Transverse colon (tissue), 4 donors: ENCODE results near the gene SLAMF1. TPM values are rescaled to one million over a fixed set of nuclear protein-coding genes. Genes with fewer than 3 reads are reported as not detected.

Experiments used
- DNase-seq: peaks from one replicate; pipeline ENCODE4 v3.0.0-alpha.2; 2019
- H3K27ac ChIP-seq, 4 donors: fragments of 200-600 bp; sonication (generic); 2 replicates each; pipeline ENCODE4 v1.5.1; 2016 to 2018; ENCODE audit warnings: inconsistent platforms in 4 of 4
- H3K27me3 ChIP-seq: fragments of 200-600 bp; sonication (generic); 2 replicates; pipeline ENCODE4 v1.5.1; 2017; ENCODE audit warnings: inconsistent platforms
- H3K36me3 ChIP-seq, 4 donors: fragments of 200-600 bp; sonication (generic); 2 replicates each; pipeline ENCODE4 v1.5.1; 2017 to 2019; ENCODE audit warnings: inconsistent platforms in 4 of 4
- H3K4me1 ChIP-seq, 4 donors: fragments of 200-600 bp; sonication (generic); 2 replicates each; pipeline ENCODE4 v1.5.1; 2017 to 2020; ENCODE audit warnings: inconsistent platforms in 4 of 4
- H3K4me3 ChIP-seq, 4 donors: fragments of 200-600 bp; sonication (generic); 1 replicate in 1 of 4; 2 replicates in 3 of 4; pipeline versions ENCODE4 v1.5.1 to v1.6.1; 2017 to 2019; ENCODE audit warnings: inconsistent platforms in 4 of 4
- H3K9me3 ChIP-seq, 2 donors: fragments of 200-600 bp; sonication (generic); 2 replicates each; pipeline ENCODE4 v1.5.1; 2017 to 2019; ENCODE audit warnings: inconsistent platforms in 2 of 2
- CTCF ChIP-seq, 5 experiments: fragments of 200-600 bp in 3 of 5; fragments of 450-650 bp in 2 of 5; sonication (generic) in 3 of 5; IDR thresholded peaks; 1 replicate in 2 of 5; 2 replicates in 3 of 5; pipeline ENCODE4 v1.5.1; 2016 to 2017; ENCODE audit warnings: antibody characterized with exemption in 5 of 5, inconsistent platforms in 3 of 5, mild to moderate bottlenecking in 2 of 5, moderate library complexity in 1 of 5
- EP300 ChIP-seq: sonication (generic); formaldehyde crosslinking; IDR thresholded peaks from one replicate; pipeline ENCODE4 v1.6.1; 2017; ENCODE audit warnings: antibody characterized with exemption, low read depth
- POLR2A ChIP-seq: fragments of 450-650 bp; IDR thresholded peaks from one replicate; pipeline ENCODE4 v1.6.1; 2016; ENCODE audit warnings: antibody characterized with exemption, mild to moderate bottlenecking, moderate library complexity
- POLR2AphosphoS5 ChIP-seq, 3 donors: sonication (generic); formaldehyde crosslinking; IDR thresholded peaks; one replicate each; pipeline ENCODE4 v1.6.1; 2016; ENCODE audit warnings: antibody characterized with exemption in 3 of 3
- WGBS, 2 donors: methylation state at CpG; one replicate each; pipeline ENCODE4 v1.1.5; 2018; ENCODE audit warnings: low coverage in 1 of 2; 5-methylcytosine and 5-hydroxymethylcytosine counted together
- in situ Hi-C, 4 donors: fragments of 200-750 bp; cut with MboI; loops; one replicate each; pipeline versions ENCODE4 v1.15.0 to v1.15.1; 2017; ENCODE audit warnings: low sequenced_read_pairs in 3 of 4, low pct_ligation_motif_present in 1 of 4, low pct_unique_long_range_greater_than_20kb in 1 of 4
- intact Hi-C: fragments of 100-400 bp; cut with DNase I; formaldehyde crosslinking; loops from one replicate; pipeline ENCODE4 v1.15.1; 2023; ENCODE audit warnings: low total_unique reads
- total RNA-seq, 4 donors: library from RNA; depleted of rRNA; stranded (reverse); fragments of >200 nt; gene quantifications; one replicate each; pipeline ENCODE4 v1.1.0, GENCODE V29; 2016

The SLAMF1 gene
- total RNA-seq, 4 donors from 2014 or later, result 1.1 to 3.3 (median 3.2) TPM; not detected in 1

GRCh38 chr1:160615660-160616059, 31.2 kb downstream of the SLAMF1 start:
- in situ Hi-C loops (loop anchor here in 1 of 4 donors (25.0 kb wide), 1 partner anchor 178 kb away; no protein-coding TSS in a partner anchor), intact Hi-C loops (no loop called here)
- H3K27me3 ChIP-seq, result no peaks in the 10 kb centered on the region
- no peaks in the 10 kb centered on the region for H3K36me3 ChIP-seq
- TF ChIP-seq POLR2AphosphoS5 (IDR thresholded peaks at IDR 0.05), result no peak
- no peak for TF ChIP-seq POLR2A
- no peak for TF ChIP-seq CTCF (IDR thresholded peaks at IDR 0.05)
- TF ChIP-seq EP300, result no peak
- 79 to 89% methylated on average over 2 of the region's 2 CpGs for WGBS, 2 donors
- no peak overlapping the region for H3K27ac ChIP-seq
- no peaks in the 10 kb centered on the region for H3K4me1 ChIP-seq
- H3K9me3 ChIP-seq, result no peaks in the 10 kb centered on the region
- DNase-seq, result no peak
- no peak overlapping the region for H3K4me3 ChIP-seq

DNA sequence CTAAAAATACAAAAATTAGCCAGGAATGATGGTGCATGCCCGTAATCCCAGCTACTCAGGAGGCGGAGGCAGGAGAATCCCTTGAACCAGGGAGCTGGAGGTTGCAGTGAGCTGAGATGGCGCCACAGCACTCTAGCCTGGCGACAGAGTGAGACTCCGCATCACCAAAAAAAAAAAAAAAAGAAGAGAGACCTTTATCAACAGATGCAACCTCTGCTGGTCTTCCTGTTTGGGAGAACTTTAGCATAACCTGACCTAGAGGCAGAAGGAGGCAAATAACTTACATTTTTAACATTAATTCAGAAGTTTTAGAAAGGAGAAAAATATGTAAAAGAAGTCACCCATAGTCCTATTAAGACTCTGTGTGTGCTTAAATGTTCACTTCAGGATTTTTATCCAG, 32.4 kb downstream of the SLAMF1 start:
- 82 to 83% methylated on average over 5 of the region's 5 CpGs for WGBS, 2 donors
- Histone ChIP-seq H3K4me1 (no peaks in the 10 kb centered on the region), H3K36me3 (no peaks in the 10 kb centered on the region), H3K4me3 (no peak overlapping the region), H3K9me3 (no peaks in the 10 kb centered on the region), H3K27ac (no peak overlapping the region), H3K27me3 (no peaks in the 10 kb centered on the region)
- in situ Hi-C loops (loop anchor here in 1 of 4 donors (25.0 kb wide), 1 partner anchor 177 kb away; no protein-coding TSS in a partner anchor), intact Hi-C loops (no loop called here)
- no peak for DNase-seq
- TF ChIP-seq EP300, result no peak
- TF ChIP-seq POLR2A, result no peak
- no peak for TF ChIP-seq CTCF (IDR thresholded peaks at IDR 0.05)
- no peak for TF ChIP-seq POLR2AphosphoS5 (IDR thresholded peaks at IDR 0.05)

DNA sequence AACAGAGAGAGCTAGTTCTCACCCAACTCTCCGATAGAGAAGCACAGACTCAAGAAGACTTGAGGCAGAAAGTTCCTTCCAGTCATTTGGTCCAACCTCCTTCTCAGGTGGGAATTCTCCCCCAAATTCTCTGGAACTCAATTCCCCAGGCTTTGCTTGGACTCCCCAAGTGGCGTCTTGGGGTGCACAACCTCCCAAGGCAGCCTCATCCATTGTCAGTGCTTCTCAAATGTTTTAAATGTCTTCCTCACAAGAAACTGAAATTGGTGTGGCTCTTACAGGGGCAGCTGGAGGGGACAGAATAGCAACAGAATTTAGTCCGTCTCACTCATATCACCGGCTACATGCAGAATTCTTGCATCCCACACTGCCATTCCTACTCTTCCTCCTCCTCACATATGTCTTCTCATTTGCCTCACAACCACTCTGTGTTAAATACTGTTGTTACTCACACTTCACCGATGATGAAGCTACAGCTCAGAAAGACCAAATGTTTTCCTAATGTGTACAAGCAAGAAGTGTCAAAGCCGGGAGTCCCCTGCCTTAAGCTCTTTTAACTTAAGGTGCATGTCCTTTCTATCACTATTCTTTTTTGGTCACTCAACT, 34.1 kb downstream of the SLAMF1 start:
- no peak overlapping the region for H3K27ac ChIP-seq
- H3K4me3 ChIP-seq, result no peak overlapping the region
- H3K4me1 ChIP-seq, result no peaks in the 10 kb centered on the region
- no peaks in the 10 kb centered on the region for H3K36me3 ChIP-seq
- no peaks in the 10 kb centered on the region for H3K9me3 ChIP-seq
- in situ Hi-C loops (loop anchor here in 1 of 4 donors (25.0 kb wide), 1 partner anchor 175 kb away; no protein-coding TSS in a partner anchor), intact Hi-C loops (no loop called here)
- DNase-seq, result no peak
- TF ChIP-seq EP300, result no peak
- TF ChIP-seq POLR2AphosphoS5 (IDR thresholded peaks at IDR 0.05), result no peak
- no peak for TF ChIP-seq CTCF (IDR thresholded peaks at IDR 0.05)
- WGBS, 2 donors, result 89 to 91% methylated on average over 4 to 6 of the region's 6 CpGs
- no peaks in the 10 kb centered on the region for H3K27me3 ChIP-seq

GRCh38 chr1:160610569-160611242, 36.1 kb downstream of the SLAMF1 start:
- in situ Hi-C loops, result loop anchor here in 1 of 4 donors (25.0 kb wide), 1 partner anchor 173 kb away; no protein-coding TSS in a partner anchor
- H3K27me3 ChIP-seq, result no peaks in the 10 kb centered on the region
- no peaks in the 10 kb centered on the region for H3K9me3 ChIP-seq
- no peaks in the 10 kb centered on the region for H3K36me3 ChIP-seq
- no peak overlapping the region for H3K27ac ChIP-seq
- peaks cover 0 to 7% (median 0%) of the 10 kb centered on the region in 4 donors for H3K4me1 ChIP-seq
- DNase-seq, result no peak
- no peak overlapping the region for H3K4me3 ChIP-seq
- intact Hi-C loops, result no loop called here
- no peak for TF ChIP-seq CTCF (IDR thresholded peaks at IDR 0.05)
- no peak for TF ChIP-seq POLR2A
- TF ChIP-seq EP300, result no peak
- no peak for TF ChIP-seq POLR2AphosphoS5 (IDR thresholded peaks at IDR 0.05)
- WGBS, 2 donors, result 0 to 44% methylated on average over 1 of the region's 1 CpG
